HEK293 (cell line): Measurements from ENCODE around the gene FARSA.

Experiments used
- CTCF ChIA-PET: fragments of 350-600 bp; formaldehyde crosslinking; extraction: SDS; loops from one replicate; lab custom pipeline; 2021; ENCODE audit warnings: antibody characterized with exemption; lab: Yijun Ruan, JAX
- POLR2A ChIA-PET: fragments of 300-600 bp; formaldehyde crosslinking; extraction: SDS; loops from one replicate; lab custom pipeline; 2020; ENCODE audit warnings: antibody characterized with exemption, inconsistent platforms; lab: Yijun Ruan, JAX
- H3K27ac ChIP-seq: fragments of 200-500 bp; sonication (Bioruptor generic); 2 replicates; pipeline ENCODE4 v1.5.1; 2014; ENCODE audit warnings: low read depth, low read length, control low read depth, inconsistent platforms; ENCODE audit errors: extremely low read depth
- H3K36me3 ChIP-seq, 2 experiments: fragments of 200-500 bp in 1 of 2; sonication (Bioruptor generic) in 1 of 2; 1 replicate in 1 of 2; 2 replicates in 1 of 2; pipeline ENCODE4 v1.5.1; 2014 to 2017; ENCODE audit warnings: inconsistent platforms in 2 of 2, low read length in 2 of 2; ENCODE audit not compliant: control insufficient read depth in 2 of 2, insufficient read depth in 1 of 2
- H3K4me1 ChIP-seq: fragments of 200-500 bp; sonication (Bioruptor generic); 2 replicates; pipeline ENCODE4 v1.5.1; 2014; ENCODE audit warnings: mild to moderate bottlenecking, low read length, inconsistent platforms; ENCODE audit not compliant: control insufficient read depth, insufficient read depth
- H3K4me3 ChIP-seq: 2 replicates; pipeline ENCODE4 v1.5.1; 2011; ENCODE audit warnings: low read depth, mild to moderate bottlenecking, control low read depth, low read length, moderate library complexity
- H3K9me3 ChIP-seq: fragments of 200-500 bp; sonication (Bioruptor generic); 2 replicates; pipeline ENCODE4 v1.5.1; 2014; ENCODE audit warnings: low read depth, low read length, inconsistent platforms; ENCODE audit not compliant: control insufficient read depth, insufficient read depth
- GLIS1 ChIP-seq: fragments of 450-650 bp; formaldehyde crosslinking; IDR thresholded peaks from 2 replicates; pipeline ENCODE4 v1.5.1; 2016; ENCODE audit warnings: missing biosample characterization, missing genetic modification characterization
- OVOL3 ChIP-seq: fragments of 450-650 bp; formaldehyde crosslinking; IDR thresholded peaks from 2 replicates; pipeline ENCODE4 v1.5.1; 2016; ENCODE audit warnings: missing biosample characterization, missing genetic modification characterization
- SP3 ChIP-seq: fragments of 450-650 bp; formaldehyde crosslinking; IDR thresholded peaks from 2 replicates; pipeline ENCODE4 v1.5.1; 2016; ENCODE audit warnings: missing biosample characterization, missing genetic modification characterization
- ZBTB48 ChIP-seq: fragments of 450-650 bp; formaldehyde crosslinking; IDR thresholded peaks from 2 replicates; pipeline ENCODE4 v1.5.1; 2016; ENCODE audit warnings: missing biosample characterization, missing genetic modification characterization
- ZBTB7A ChIP-seq: fragments of 450-650 bp; formaldehyde crosslinking; IDR thresholded peaks from 2 replicates; pipeline ENCODE4 v1.5.1; 2016; ENCODE audit warnings: low read depth, missing biosample characterization, missing genetic modification characterization
- ZNF114 ChIP-seq: fragments of 450-650 bp; formaldehyde crosslinking; IDR thresholded peaks from 2 replicates; pipeline ENCODE4 v1.5.0; 2017; ENCODE audit warnings: missing biosample characterization, missing genetic modification characterization
- ZNF202 ChIP-seq: fragments of 450-650 bp; formaldehyde crosslinking; IDR thresholded peaks from 2 replicates; pipeline ENCODE4 v1.5.1; 2016; ENCODE audit warnings: missing biosample characterization, missing genetic modification characterization, borderline replicate concordance
- ZNF24 ChIP-seq: fragments of 450-650 bp; formaldehyde crosslinking; IDR thresholded peaks from 2 replicates; pipeline ENCODE4 v1.5.1; 2016; ENCODE audit warnings: missing biosample characterization, missing genetic modification characterization
- ZNF391 ChIP-seq: fragments of 450-650 bp; formaldehyde crosslinking; IDR thresholded peaks from 2 replicates; pipeline ENCODE4 v1.5.1; 2016; ENCODE audit warnings: low read depth, missing biosample characterization, missing genetic modification characterization, borderline replicate concordance
- ZNF501 ChIP-seq: fragments of 450-650 bp; formaldehyde crosslinking; IDR thresholded peaks from 2 replicates; pipeline ENCODE4 v1.5.1; 2016; ENCODE audit warnings: missing biosample characterization, missing genetic modification characterization
- ZNF558 ChIP-seq: fragments of 450-650 bp; formaldehyde crosslinking; IDR thresholded peaks from 2 replicates; pipeline ENCODE4 v1.5.1; 2016; ENCODE audit warnings: missing biosample characterization, missing genetic modification characterization
- ZNF623 ChIP-seq: fragments of 450-650 bp; formaldehyde crosslinking; IDR thresholded peaks from 2 replicates; pipeline ENCODE4 v1.5.1; 2016; ENCODE audit warnings: missing biosample characterization, missing genetic modification characterization
- ZNF660 ChIP-seq: fragments of 450-650 bp; IDR thresholded peaks from 2 replicates; pipeline ENCODE4 v1.5.1; 2018; ENCODE audit warnings: missing biosample characterization, mild to moderate bottlenecking, missing genetic modification characterization
- ZNF664 ChIP-seq: fragments of 450-650 bp; formaldehyde crosslinking; IDR thresholded peaks from 2 replicates; pipeline ENCODE4 v1.5.1; 2016; ENCODE audit warnings: missing biosample characterization, missing genetic modification characterization
- ZNF76 ChIP-seq: fragments of 450-650 bp; formaldehyde crosslinking; IDR thresholded peaks from 2 replicates; pipeline ENCODE4; 2016; ENCODE audit warnings: low read depth, missing biosample characterization, missing genetic modification characterization, borderline replicate concordance
- ZSCAN30 ChIP-seq: fragments of 450-650 bp; IDR thresholded peaks from 2 replicates; pipeline ENCODE4 v1.5.1; 2018; ENCODE audit warnings: missing biosample characterization, mild to moderate bottlenecking, missing genetic modification characterization, moderate library complexity
- ZXDB ChIP-seq: fragments of 450-650 bp; formaldehyde crosslinking; IDR thresholded peaks from 2 replicates; pipeline ENCODE4 v1.5.1; 2016; ENCODE audit warnings: missing biosample characterization, missing genetic modification characterization
- TF ChIP-seq, protein P1 (sequence below): fragments of 450-650 bp; formaldehyde crosslinking; IDR thresholded peaks from 2 replicates; pipeline ENCODE4 v1.5.1; 2016; ENCODE audit warnings: missing biosample characterization, missing genetic modification characterization
- TF ChIP-seq, protein P2 (sequence below): fragments of 450-650 bp; formaldehyde crosslinking; IDR thresholded peaks from 2 replicates; pipeline ENCODE4; 2016; ENCODE audit warnings: missing biosample characterization, missing genetic modification characterization
- TF ChIP-seq, protein P3 (sequence below): fragments of 450-650 bp; formaldehyde crosslinking; IDR thresholded peaks from 2 replicates; pipeline ENCODE4 v1.5.1; 2016; ENCODE audit warnings: missing biosample characterization, missing genetic modification characterization
- TF ChIP-seq, protein P4 (sequence below): fragments of 450-650 bp; formaldehyde crosslinking; optimal IDR thresholded peaks from 2 replicates; pipeline ENCODE3; 2016; ENCODE audit warnings: missing biosample characterization, mild to moderate bottlenecking, missing genetic modification characterization
- TF ChIP-seq, protein P5 (sequence below): fragments of 450-650 bp; formaldehyde crosslinking; IDR thresholded peaks from 2 replicates; pipeline ENCODE4 v1.5.1; 2017; ENCODE audit warnings: missing biosample characterization, missing genetic modification characterization
- TF ChIP-seq, protein P6 (sequence below): fragments of 450-650 bp; formaldehyde crosslinking; IDR thresholded peaks from 2 replicates; pipeline ENCODE4 v1.5.1; 2016; ENCODE audit warnings: missing biosample characterization, missing genetic modification characterization
- TF ChIP-seq, protein P7 (sequence below): fragments of 450-650 bp; formaldehyde crosslinking; IDR thresholded peaks from 2 replicates; pipeline ENCODE4 v1.5.1; 2016; ENCODE audit warnings: missing biosample characterization, missing genetic modification characterization, borderline replicate concordance
- TF ChIP-seq, protein P8 (sequence below): fragments of 450-650 bp; formaldehyde crosslinking; IDR thresholded peaks from 2 replicates; pipeline ENCODE4 v1.5.1; 2016; ENCODE audit warnings: missing biosample characterization, missing genetic modification characterization

FARSA gene

DNA sequence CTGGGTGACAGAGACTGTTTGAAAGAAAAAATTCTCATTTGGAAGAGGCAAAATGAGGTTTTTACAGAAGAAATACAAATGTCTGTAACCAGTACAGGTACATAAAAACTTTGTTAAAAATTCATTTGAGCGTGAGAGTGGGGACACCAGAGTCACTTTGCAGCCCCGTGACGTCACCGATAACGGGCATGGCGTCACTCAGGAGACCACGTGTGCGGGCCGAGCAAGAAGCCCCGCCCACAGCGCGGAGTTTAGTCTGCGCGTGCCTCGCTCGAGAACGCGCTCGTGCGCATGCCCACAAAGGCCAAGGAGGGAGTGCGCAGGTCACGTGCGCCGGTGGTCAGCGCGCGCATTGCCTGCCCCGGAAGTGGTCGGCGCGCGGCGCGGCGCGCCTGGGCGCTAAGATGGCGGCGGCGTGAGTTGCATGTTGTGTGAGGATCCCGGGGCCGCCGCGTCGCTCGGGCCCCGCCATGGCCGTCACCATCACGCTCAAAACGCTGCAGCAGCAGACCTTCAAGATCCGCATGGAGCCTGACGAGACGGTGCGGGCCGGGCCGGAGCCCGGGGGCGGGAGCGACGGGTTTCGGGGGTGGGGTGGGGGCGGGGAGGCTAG is 12.1 kb upstream of the FARSA start, which contains the start of gene RAD23A:
TSS of gene RAD23A (plus strand) at position 384 of the 613 bp plus-strand sequence. CDS start at position 471, 87 bp downstream.
- ChIA-PET CTCF (interaction anchor here (0.6 to 6.2 kb wide), 3 partner anchors 20 to 1096 kb away, joined by 3 to 31 read pairs (median 3); no protein-coding TSS in a partner anchor), POLR2A (interaction anchor here (0.9 to 2.1 kb wide), 5 partner anchors 8 to 148 kb away, joined by 3 to 12 read pairs (median 5); partner anchors contain the start of gene CALR)
- Histone ChIP-seq H3K27ac (peak within 1 kb of the TSS; percentile 83), H3K9me3 (no peaks in the 10 kb centered on the region), H3K36me3 (peaks cover 48 to 77% of the 10 kb centered on the region in 2 experiments), H3K4me1 (peaks cover 3% of the 10 kb centered on the region; the same call in 1 of the 2 replicates), H3K4me3 (peak within 1 kb of the TSS; percentile 84)
- no peak for TF ChIP-seq ZNF114 (tag by site-specific recombination)
- TF ChIP-seq, protein P1, sequence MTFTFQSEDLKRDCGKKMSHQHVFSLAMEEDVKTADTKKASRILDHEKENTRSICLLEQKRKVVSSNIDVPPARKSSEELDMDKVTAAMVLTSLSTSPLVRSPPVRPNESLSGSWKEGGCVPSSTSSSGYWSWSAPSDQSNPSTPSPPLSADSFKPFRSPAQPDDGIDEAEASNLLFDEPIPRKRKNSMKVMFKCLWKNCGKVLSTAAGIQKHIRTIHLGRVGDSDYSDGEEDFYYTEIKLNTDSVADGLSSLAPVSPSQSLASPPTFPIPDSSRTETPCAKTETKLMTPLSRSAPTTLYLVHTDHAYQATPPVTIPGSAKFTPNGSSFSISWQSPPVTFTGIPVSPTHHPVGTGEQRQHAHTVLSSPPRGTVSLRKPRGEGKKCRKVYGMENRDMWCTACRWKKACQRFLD, result no peak
- TF ChIP-seq ZSCAN30 (tag by site-specific recombination), result peak; percentile 46; the same call in 1 of the 2 replicates
- TF ChIP-seq, protein P2, sequence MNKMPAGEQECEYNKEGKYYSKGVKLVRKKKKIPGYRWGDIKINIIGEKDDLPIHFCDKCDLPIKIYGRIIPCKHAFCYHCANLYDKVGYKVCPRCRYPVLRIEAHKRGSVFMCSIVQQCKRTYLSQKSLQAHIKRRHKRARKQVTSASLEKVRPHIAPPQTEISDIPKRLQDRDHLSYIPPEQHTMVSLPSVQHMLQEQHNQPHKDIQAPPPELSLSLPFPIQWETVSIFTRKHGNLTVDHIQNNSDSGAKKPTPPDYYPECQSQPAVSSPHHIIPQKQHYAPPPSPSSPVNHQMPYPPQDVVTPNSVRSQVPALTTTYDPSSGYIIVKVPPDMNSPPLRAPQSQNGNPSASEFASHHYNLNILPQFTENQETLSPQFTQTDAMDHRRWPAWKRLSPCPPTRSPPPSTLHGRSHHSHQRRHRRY (tag by site-specific recombination), result no peak
- TF ChIP-seq ZNF664 (tag by site-specific recombination), result no peak
- peak; percentile 17; the same call in 1 of the 2 replicates for TF ChIP-seq ZBTB7A (tag by site-specific recombination)
- TF ChIP-seq ZNF501 (tag by site-specific recombination), result no peak; the same call in none of the 2 replicates
- no peak for TF ChIP-seq ZBTB48 (tag by site-specific recombination)
- TF ChIP-seq, protein P3, sequence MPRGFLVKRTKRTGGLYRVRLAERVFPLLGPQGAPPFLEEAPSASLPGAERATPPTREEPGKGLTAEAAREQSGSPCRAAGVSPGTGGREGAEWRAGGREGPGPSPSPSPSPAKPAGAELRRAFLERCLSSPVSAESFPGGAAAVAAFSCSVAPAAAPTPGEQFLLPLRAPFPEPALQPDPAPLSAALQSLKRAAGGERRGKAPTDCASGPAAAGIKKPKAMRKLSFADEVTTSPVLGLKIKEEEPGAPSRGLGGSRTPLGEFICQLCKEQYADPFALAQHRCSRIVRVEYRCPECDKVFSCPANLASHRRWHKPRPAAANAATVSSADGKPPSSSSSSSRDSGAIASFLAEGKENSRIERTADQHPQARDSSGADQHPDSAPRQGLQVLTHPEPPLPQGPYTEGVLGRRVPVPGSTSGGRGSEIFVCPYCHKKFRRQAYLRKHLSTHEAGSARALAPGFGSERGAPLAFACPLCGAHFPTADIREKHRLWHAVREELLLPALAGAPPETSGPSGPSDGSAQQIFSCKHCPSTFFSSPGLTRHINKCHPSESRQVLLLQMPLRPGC (tag by site-specific recombination), result peak; percentile 53; the same call in 1 of the 2 replicates
- TF ChIP-seq GLIS1, result 0 out of 2 replicates have a peak, but pooled peaks have one; percentile 18
- peak; percentile 21; the same call in 1 of the 2 replicates for TF ChIP-seq OVOL3 (tag by site-specific recombination)
- no peak for TF ChIP-seq ZNF623 (tag by site-specific recombination)
- peak; percentile 78 for TF ChIP-seq ZNF76 (tag by site-specific recombination)
- TF ChIP-seq, protein P4, sequence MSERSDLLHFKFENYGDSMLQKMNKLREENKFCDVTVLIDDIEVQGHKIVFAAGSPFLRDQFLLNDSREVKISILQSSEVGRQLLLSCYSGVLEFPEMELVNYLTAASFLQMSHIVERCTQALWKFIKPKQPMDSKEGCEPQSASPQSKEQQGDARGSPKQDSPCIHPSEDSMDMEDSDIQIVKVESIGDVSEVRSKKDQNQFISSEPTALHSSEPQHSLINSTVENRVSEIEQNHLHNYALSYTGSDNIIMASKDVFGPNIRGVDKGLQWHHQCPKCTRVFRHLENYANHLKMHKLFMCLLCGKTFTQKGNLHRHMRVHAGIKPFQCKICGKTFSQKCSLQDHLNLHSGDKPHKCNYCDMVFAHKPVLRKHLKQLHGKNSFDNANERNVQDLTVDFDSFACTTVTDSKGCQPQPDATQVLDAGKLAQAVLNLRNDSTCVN (tag by site-specific recombination), result peak; percentile 100
- TF ChIP-seq, protein P5, sequence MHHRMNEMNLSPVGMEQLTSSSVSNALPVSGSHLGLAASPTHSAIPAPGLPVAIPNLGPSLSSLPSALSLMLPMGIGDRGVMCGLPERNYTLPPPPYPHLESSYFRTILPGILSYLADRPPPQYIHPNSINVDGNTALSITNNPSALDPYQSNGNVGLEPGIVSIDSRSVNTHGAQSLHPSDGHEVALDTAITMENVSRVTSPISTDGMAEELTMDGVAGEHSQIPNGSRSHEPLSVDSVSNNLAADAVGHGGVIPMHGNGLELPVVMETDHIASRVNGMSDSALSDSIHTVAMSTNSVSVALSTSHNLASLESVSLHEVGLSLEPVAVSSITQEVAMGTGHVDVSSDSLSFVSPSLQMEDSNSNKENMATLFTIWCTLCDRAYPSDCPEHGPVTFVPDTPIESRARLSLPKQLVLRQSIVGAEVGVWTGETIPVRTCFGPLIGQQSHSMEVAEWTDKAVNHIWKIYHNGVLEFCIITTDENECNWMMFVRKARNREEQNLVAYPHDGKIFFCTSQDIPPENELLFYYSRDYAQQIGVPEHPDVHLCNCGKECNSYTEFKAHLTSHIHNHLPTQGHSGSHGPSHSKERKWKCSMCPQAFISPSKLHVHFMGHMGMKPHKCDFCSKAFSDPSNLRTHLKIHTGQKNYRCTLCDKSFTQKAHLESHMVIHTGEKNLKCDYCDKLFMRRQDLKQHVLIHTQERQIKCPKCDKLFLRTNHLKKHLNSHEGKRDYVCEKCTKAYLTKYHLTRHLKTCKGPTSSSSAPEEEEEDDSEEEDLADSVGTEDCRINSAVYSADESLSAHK (tag by site-specific recombination), result peak; percentile 11; the same call in 1 of the 2 replicates
- TF ChIP-seq ZNF391 (tag by site-specific recombination), result peak; percentile 53; the same call in 1 of the 2 replicates
- TF ChIP-seq, protein P6, sequence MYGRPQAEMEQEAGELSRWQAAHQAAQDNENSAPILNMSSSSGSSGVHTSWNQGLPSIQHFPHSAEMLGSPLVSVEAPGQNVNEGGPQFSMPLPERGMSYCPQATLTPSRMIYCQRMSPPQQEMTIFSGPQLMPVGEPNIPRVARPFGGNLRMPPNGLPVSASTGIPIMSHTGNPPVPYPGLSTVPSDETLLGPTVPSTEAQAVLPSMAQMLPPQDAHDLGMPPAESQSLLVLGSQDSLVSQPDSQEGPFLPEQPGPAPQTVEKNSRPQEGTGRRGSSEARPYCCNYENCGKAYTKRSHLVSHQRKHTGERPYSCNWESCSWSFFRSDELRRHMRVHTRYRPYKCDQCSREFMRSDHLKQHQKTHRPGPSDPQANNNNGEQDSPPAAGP (tag by site-specific recombination), result peak; percentile 80
- TF ChIP-seq ZNF558, result no peak
- TF ChIP-seq ZNF660, result peak; percentile 69
- no peak for TF ChIP-seq ZNF202 (tag by site-specific recombination)
- TF ChIP-seq, protein P7, sequence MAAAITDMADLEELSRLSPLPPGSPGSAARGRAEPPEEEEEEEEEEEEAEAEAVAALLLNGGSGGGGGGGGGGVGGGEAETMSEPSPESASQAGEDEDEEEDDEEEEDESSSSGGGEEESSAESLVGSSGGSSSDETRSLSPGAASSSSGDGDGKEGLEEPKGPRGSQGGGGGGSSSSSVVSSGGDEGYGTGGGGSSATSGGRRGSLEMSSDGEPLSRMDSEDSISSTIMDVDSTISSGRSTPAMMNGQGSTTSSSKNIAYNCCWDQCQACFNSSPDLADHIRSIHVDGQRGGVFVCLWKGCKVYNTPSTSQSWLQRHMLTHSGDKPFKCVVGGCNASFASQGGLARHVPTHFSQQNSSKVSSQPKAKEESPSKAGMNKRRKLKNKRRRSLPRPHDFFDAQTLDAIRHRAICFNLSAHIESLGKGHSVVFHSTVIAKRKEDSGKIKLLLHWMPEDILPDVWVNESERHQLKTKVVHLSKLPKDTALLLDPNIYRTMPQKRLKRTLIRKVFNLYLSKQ (tag by site-specific recombination), result no peak
- TF ChIP-seq ZXDB (tag by site-specific recombination), result peak; percentile 63
- TF ChIP-seq, protein P8, sequence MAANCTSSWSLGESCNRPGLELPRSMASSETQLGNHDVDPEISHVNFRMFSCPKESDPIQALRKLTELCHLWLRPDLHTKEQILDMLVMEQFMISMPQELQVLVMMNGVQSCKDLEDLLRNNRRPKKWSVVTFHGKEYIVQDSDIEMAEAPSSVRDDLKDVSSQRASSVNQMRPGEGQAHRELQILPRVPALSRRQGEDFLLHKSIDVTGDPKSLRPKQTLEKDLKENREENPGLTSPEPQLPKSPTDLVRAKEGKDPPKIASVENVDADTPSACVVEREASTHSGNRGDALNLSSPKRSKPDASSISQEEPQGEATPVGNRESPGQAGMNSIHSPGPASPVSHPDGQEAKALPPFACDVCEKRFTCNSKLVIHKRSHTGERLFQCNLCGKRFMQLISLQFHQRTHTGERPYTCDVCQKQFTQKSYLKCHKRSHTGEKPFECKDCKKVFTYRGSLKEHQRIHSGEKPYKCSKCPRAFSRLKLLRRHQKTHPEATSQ (tag by site-specific recombination), result no peak
- TF ChIP-seq ZNF24 (tag by site-specific recombination), result 0 out of 2 replicates have a peak, but pooled peaks have one; percentile 30
- peak; percentile 87 for TF ChIP-seq SP3
